Upper lobe of left lung (tissue), 4 donors: Measurements from ENCODE around the gene SERGEF.

Experiments used
- POLR2A ChIP-seq, 4 donors: fragments of 450-650 bp; IDR thresholded peaks; one replicate each; pipeline ENCODE4 v1.5.1; 2016 to 2017; ENCODE audit warnings: antibody characterized with exemption in 4 of 4, mild to moderate bottlenecking in 2 of 4
- POLR2AphosphoS5 ChIP-seq, 2 donors: sonication (generic); formaldehyde crosslinking; IDR thresholded peaks; one replicate each; pipeline ENCODE4 v1.5.1; 2017; ENCODE audit warnings: antibody characterized with exemption in 2 of 2
- TF ChIP-seq, protein P1 (sequence below), 6 experiments: fragments of 450-650 bp in 4 of 6; fragments of 200-600 bp in 2 of 6; sonication (generic) in 2 of 6; IDR thresholded peaks; one replicate each; pipeline ENCODE4 v1.5.1; 2016 to 2019; ENCODE audit warnings: antibody characterized with exemption in 6 of 6

DNA sequence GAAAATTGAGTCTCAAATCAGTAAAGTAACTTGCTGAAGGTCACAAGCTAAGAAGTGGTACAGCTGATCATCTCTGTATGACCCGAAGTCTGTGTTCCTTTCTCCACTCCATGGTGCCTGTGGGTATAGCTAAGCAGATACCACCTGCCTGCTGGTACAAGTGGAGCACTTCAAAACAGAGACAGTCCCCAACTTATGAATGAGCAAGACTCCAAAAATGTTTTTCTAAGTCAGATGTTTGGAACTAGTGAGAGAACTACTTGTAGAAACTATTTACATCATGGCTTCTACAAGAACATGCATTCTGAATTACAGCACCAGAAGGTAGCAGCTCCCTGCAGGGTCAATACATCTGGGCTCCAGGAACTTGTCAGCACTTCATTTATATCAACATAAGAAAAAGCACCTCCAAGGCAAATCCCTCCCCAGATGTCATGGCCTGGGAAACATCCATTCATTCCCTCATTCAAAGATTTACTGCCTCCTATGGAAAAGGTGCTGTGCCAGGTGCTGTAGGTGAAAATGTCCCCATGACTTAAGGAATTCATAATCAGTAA, 94.7 kb downstream of the SERGEF start:
- TF ChIP-seq, protein P1, sequence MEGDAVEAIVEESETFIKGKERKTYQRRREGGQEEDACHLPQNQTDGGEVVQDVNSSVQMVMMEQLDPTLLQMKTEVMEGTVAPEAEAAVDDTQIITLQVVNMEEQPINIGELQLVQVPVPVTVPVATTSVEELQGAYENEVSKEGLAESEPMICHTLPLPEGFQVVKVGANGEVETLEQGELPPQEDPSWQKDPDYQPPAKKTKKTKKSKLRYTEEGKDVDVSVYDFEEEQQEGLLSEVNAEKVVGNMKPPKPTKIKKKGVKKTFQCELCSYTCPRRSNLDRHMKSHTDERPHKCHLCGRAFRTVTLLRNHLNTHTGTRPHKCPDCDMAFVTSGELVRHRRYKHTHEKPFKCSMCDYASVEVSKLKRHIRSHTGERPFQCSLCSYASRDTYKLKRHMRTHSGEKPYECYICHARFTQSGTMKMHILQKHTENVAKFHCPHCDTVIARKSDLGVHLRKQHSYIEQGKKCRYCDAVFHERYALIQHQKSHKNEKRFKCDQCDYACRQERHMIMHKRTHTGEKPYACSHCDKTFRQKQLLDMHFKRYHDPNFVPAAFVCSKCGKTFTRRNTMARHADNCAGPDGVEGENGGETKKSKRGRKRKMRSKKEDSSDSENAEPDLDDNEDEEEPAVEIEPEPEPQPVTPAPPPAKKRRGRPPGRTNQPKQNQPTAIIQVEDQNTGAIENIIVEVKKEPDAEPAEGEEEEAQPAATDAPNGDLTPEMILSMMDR (IDR thresholded peaks at IDR 0.05), result no peak
- TF ChIP-seq POLR2AphosphoS5 (IDR thresholded peaks at IDR 0.05) (no peak), POLR2A (IDR thresholded peaks at IDR 0.05) (no peak)
